ENCODE results near the gene PLA2G4B. TPM values are rescaled to one million over a fixed set of nuclear protein-coding genes. Genes with fewer than 3 reads are reported as not detected.

PLA2G4B gene
- total and polyA plus RNA-seq, 10 of the 15 experiments (the other 5 are each of a cell fraction or from before 2014, with no cell fraction given) = 0.22 to 6.6 (median 2.9) TPM

GRCh38 chr15:41896566-41896965, 57.9 kb downstream of the PLA2G4B start:
- H3K27me3 ChIP-seq (replicated peaks in 1 of 2; ENCODE audit: control insufficient read depth in 2 of 2, insufficient read depth in 2 of 2, low read length in 1 of 2) = no peaks in the 10 kb centered on the region
- peaks cover 15% of the 10 kb centered on the region for H3K4me1 ChIP-seq (ENCODE audit: control insufficient read depth, insufficient read depth, low read length)
- H3K9me3 ChIP-seq (replicated peaks; ENCODE audit: control insufficient read depth, insufficient read depth, low read length) = no peaks in the 10 kb centered on the region
- H3K9ac ChIP-seq (ENCODE audit: control insufficient read depth, insufficient read depth, low read length) = no peak overlapping the region
- ChIA-PET RAD21 (ENCODE audit: unreplicated experiment) (interaction anchor here (0.6 kb wide), 1 partner anchor 94 kb away, joined by 3 read pairs; no protein-coding TSS in a partner anchor), CTCF (interaction anchor here (2.6 kb wide), 1 partner anchor 8 kb away, joined by 16 read pairs; no protein-coding TSS in a partner anchor), SMC1A (ENCODE audit: uncharacterized antibody, unreplicated experiment) (no interaction called here), POLR2A (no interaction called here)
- FAIRE-seq (no peak), ATAC-seq (no peak), DNase-seq (ENCODE audit: low read depth, low spot score) (no peak)
- no peak overlapping the region for H3K4me2 ChIP-seq (ENCODE audit: control insufficient read depth, insufficient read depth)
- intact Hi-C loops (cut with micrococcal nuclease; ENCODE audit: unreplicated experiment) = no loop called here
- H4K20me1 ChIP-seq (ENCODE audit: control insufficient read depth, insufficient read depth) = no peaks in the 10 kb centered on the region
- no peak overlapping the region for H3K4me3 ChIP-seq
- in situ Hi-C loops (cut with MboI) = no loop called here
- H3K27ac ChIP-seq (ENCODE audit: control insufficient read depth, insufficient read depth) = no peak overlapping the region
- 87% methylated on average over 6 of the region's 6 CpGs for WGBS (ENCODE audit: insufficient coverage, insufficient replicate concordance, low lambda C conversion rate, missing lambda C conversion rate)
- H2AFZ ChIP-seq (ENCODE audit: control insufficient read depth, low read depth, low read length) = no peak overlapping the region
- peaks cover 15 to 19% of the 10 kb centered on the region in 2 experiments for H3K36me3 ChIP-seq (ENCODE audit: control insufficient read depth in 2 of 2, insufficient read depth in 2 of 2, low read length in 1 of 2)
- no peaks in the 10 kb centered on the region for H3K79me2 ChIP-seq (ENCODE audit: control insufficient read depth, insufficient read depth, low read length)
- TF ChIP-seq PBX3 (IDR thresholded peaks at IDR 0.05; ENCODE audit: insufficient replicate concordance, low read depth, low read length) (no peak), GABPA (IDR thresholded peaks at IDR 0.05; ENCODE audit: low read depth) (no peak), TCF7 (IDR thresholded peaks at IDR 0.05; ENCODE audit: borderline replicate concordance) (no peak), ELK1 (IDR thresholded peaks at IDR 0.05; ENCODE audit: low read depth, low read length) (no peak), HDAC2 (IDR thresholded peaks at IDR 0.05) (no peak), ZNF274 (IDR thresholded peaks at IDR 0.05; ENCODE audit: insufficient read depth, insufficient read length) (no peak), ZNF207 (IDR thresholded peaks at IDR 0.05; ENCODE audit: borderline replicate concordance) (no peak), RB1 (IDR thresholded peaks at IDR 0.05; ENCODE audit: borderline replicate concordance) (no peak), HDGF (IDR thresholded peaks at IDR 0.05) (no peak), RAD51 (IDR thresholded peaks at IDR 0.05) (no peak), RAD21 (IDR thresholded peaks at IDR 0.05; ENCODE audit: insufficient read depth, low read depth, low read length) (no peak), KAT2A (conservative IDR thresholded peaks at IDR 0.05; ENCODE audit: control insufficient read depth, low read depth, low read length) (no peak), NFYA (IDR thresholded peaks at IDR 0.05; ENCODE audit: borderline replicate concordance, low read depth, low read length) (no peak), E2F8 (IDR thresholded peaks at IDR 0.05; ENCODE audit: low read depth, partially characterized antibody) (no peak), KDM1A (IDR thresholded peaks at IDR 0.05; ENCODE audit: borderline replicate concordance) (no peak), NFXL1 (IDR thresholded peaks at IDR 0.05; ENCODE audit: borderline replicate concordance) (no peak)
- no TSS peak for BruUV-seq (replicated peaks)

Measured in GM12878 (cell line).